Tibial artery (tissue), 4 donors: ENCODE measurements around the gene SELP.

ENCODE experiments used
- DNase-seq, 2 donors: peaks; one replicate each; pipeline ENCODE4 v3.0.0-alpha.2; 2019
- H3K27ac ChIP-seq, 2 donors: fragments of 200-600 bp; sonication (generic) in 1 of 2; 1 replicate in 1 of 2; 2 replicates in 1 of 2; pipeline ENCODE4 v1.5.1; 2018 to 2019; ENCODE audit warnings: mild to moderate bottlenecking in 1 of 2
- H3K27me3 ChIP-seq, 2 donors: fragments of 200-600 bp; sonication (generic) in 1 of 2; one replicate each; pipeline versions ENCODE4 v1.5.1 to v1.6.0; 2016 to 2019
- H3K36me3 ChIP-seq, 3 donors: fragments of 200-600 bp; sonication (generic) in 2 of 3; one replicate each; pipeline ENCODE4 v1.5.1; 2016 to 2019; ENCODE audit warnings: mild to moderate bottlenecking in 2 of 3
- H3K4me1 ChIP-seq, 4 donors: fragments of 200-600 bp; sonication (generic) in 2 of 4; 1 replicate in 3 of 4; 2 replicates in 1 of 4; pipeline ENCODE4 v1.5.1; 2016 to 2019
- H3K4me3 ChIP-seq, 2 donors: fragments of 200-600 bp; sonication (generic) in 1 of 2; 1 replicate in 1 of 2; 2 replicates in 1 of 2; pipeline ENCODE4 v1.5.1; 2018 to 2019; ENCODE audit warnings: mild to moderate bottlenecking in 2 of 2
- H3K9me3 ChIP-seq, 3 donors: fragments of 200-600 bp; sonication (generic) in 1 of 3; one replicate each; pipeline ENCODE4 v1.5.1; 2016 to 2019
- CTCF ChIP-seq, 2 experiments: fragments of 200-600 bp in 1 of 2; fragments of 450-650 bp in 1 of 2; IDR thresholded peaks; one replicate each; pipeline ENCODE4 v1.5.1; 2017 to 2019; ENCODE audit warnings: antibody characterized with exemption in 2 of 2, mild to moderate bottlenecking in 1 of 2, moderate library complexity in 1 of 2
- intact Hi-C: fragments of 100-400 bp; cut with DNase I; formaldehyde crosslinking; loops from one replicate; pipeline ENCODE4 v1.15.0; 2023; ENCODE audit warnings: low total_unique reads

SELP gene

GRCh38 chr1:169623132-169623926, 6.6 kb downstream of the SELP start:
- no peaks in the 10 kb centered on the region for H3K9me3 ChIP-seq
- intact Hi-C loops: no loop called here
- TF ChIP-seq CTCF (IDR thresholded peaks at IDR 0.05): no peak

GRCh38 chr1:169620565-169620964, 9.4 kb downstream of the SELP start:
- intact Hi-C loops: no loop called here
- no peaks in the 10 kb centered on the region for H3K36me3 ChIP-seq
- no peaks in the 10 kb centered on the region for H3K4me1 ChIP-seq
- no peak for DNase-seq
- no peak overlapping the region for H3K27ac ChIP-seq
- H3K27me3 ChIP-seq: no peaks in the 10 kb centered on the region
- no peak overlapping the region for H3K4me3 ChIP-seq
- no peaks in the 10 kb centered on the region for H3K9me3 ChIP-seq
- no peak for TF ChIP-seq CTCF (IDR thresholded peaks at IDR 0.05)

More at GRCh38 chr1:169623132-169623926, 6.6 kb downstream of the SELP start:
- Histone ChIP-seq H3K27me3 (no peaks in the 10 kb centered on the region), H3K27ac (no peak overlapping the region), H3K36me3 (no peaks in the 10 kb centered on the region), H3K4me3 (no peak overlapping the region), H3K4me1 (no peaks in the 10 kb centered on the region)
- no peak for DNase-seq

GRCh38 chr1:169618367-169618766, 11.6 kb downstream of the SELP start:
- no peak for DNase-seq
- Histone ChIP-seq H3K27ac (no peak overlapping the region), H3K4me3 (no peak overlapping the region), H3K36me3 (no peaks in the 10 kb centered on the region), H3K27me3 (no peaks in the 10 kb centered on the region), H3K9me3 (no peaks in the 10 kb centered on the region), H3K4me1 (no peaks in the 10 kb centered on the region)
- TF ChIP-seq CTCF (IDR thresholded peaks at IDR 0.05): no peak
- intact Hi-C loops: no loop called here

GRCh38 chr1:169615803-169616202, 14.1 kb downstream of the SELP start:
- no peaks in the 10 kb centered on the region for H3K27me3 ChIP-seq
- no peaks in the 10 kb centered on the region for H3K4me1 ChIP-seq
- H3K36me3 ChIP-seq: no peaks in the 10 kb centered on the region
- no peak for TF ChIP-seq CTCF (IDR thresholded peaks at IDR 0.05)
- DNase-seq: no peak
- no peaks in the 10 kb centered on the region for H3K9me3 ChIP-seq
- H3K4me3 ChIP-seq: no peak overlapping the region
- no peak overlapping the region for H3K27ac ChIP-seq
- intact Hi-C loops: no loop called here

GRCh38 chr1:169610858-169611257, 19.1 kb downstream of the SELP start:
- TF ChIP-seq CTCF (IDR thresholded peaks at IDR 0.05): no peak
- Histone ChIP-seq H3K4me3 (no peak overlapping the region), H3K4me1 (no peaks in the 10 kb centered on the region), H3K27me3 (peaks cover 0 to 4% of the 10 kb centered on the region in 2 donors), H3K27ac (no peak overlapping the region), H3K9me3 (no peaks in the 10 kb centered on the region), H3K36me3 (no peaks in the 10 kb centered on the region)
- DNase-seq: no peak
- intact Hi-C loops: no loop called here
